CD4-positive, alpha-beta T cell treated with Interferon alpha-2 for 1 hour (primary cell): ENCODE measurements around the gene PIAS2.
A peak's percentile ranks its signal among the peaks of the same experiment; 100 is the strongest.
"Not testable (repeated sequence)": the region's sequence is repeated elsewhere in the genome, so short reads cannot be mapped to it uniquely, and the experiment has no call there.

ENCODE experiments used
- DNase-seq, 2 donors: peaks; one replicate each; pipeline ENCODE4 v3.0.0-alpha.2; 2020 to 2022

The PIAS2 gene, protein sequence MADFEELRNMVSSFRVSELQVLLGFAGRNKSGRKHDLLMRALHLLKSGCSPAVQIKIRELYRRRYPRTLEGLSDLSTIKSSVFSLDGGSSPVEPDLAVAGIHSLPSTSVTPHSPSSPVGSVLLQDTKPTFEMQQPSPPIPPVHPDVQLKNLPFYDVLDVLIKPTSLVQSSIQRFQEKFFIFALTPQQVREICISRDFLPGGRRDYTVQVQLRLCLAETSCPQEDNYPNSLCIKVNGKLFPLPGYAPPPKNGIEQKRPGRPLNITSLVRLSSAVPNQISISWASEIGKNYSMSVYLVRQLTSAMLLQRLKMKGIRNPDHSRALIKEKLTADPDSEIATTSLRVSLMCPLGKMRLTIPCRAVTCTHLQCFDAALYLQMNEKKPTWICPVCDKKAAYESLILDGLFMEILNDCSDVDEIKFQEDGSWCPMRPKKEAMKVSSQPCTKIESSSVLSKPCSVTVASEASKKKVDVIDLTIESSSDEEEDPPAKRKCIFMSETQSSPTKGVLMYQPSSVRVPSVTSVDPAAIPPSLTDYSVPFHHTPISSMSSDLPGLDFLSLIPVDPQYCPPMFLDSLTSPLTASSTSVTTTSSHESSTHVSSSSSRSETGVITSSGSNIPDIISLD

DNA sequence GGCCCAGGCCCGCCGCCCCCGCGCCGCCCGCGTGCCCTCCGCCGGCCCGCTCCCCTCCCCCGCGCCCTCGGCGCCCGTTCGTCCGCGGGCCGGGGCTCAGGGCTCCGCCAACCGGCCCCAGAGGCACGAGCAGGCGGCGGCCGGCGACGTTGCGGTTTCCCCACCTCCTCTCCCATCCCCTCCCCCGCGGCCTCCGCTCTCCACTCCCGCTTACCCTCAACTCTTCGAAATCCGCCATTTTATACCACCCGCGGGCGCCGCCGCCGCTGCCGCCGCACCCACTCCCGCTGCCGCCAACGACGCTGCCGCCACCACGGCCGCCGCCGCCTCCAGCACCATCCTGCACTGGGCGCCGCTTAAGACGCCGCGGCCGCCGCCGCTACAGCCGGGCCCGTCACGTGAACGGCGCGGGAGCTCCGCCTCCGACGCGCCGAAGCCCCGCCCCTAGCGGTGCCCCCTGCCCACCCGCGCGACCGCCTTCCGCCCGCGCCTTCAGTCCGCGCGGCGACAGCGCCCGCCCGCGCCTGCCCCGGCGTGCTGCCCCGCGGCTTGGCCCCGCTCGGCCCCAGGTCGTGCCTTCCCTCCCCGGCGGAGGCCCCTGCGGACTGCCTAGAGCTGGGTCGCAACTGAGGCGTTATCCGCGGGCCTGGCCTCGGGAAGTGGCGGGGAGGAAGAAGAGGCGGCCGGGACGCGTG lies at the start of gene PIAS2, which contains the start of gene KATNAL2:
TSS of gene PIAS2 (minus strand) at position 400 of the 695 bp plus-strand sequence. CDS start at position 238, 162 bp downstream.
TSS of gene KATNAL2 (plus strand) at position 495 of the 695 bp plus-strand sequence. CDS start 29,271 bp downstream, outside the sequence.
- peak; percentile 78 to 85 for DNase-seq

DNA sequence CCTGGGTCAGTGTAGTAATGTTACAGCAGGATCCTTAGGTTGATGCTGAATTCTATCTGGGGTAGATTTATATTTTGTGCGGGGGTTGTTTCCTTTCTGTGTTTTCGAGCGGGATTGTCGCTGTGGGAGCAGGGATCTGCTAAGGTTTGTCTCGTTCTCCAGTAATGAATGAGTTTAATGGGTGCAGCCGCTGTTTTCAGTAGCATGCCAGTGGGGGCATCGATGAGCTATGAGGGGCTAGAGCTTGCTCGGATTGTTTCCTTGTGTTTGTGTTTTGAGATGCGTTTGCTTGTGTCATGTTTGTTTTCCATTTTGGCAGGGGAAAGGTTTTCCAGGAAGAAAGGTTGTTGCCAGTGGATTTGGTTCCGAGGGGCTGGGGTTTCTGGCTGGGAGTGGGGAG lies 49.0 kb upstream of the PIAS2 start:
- DNase-seq: not testable (repeated sequence)

DNA sequence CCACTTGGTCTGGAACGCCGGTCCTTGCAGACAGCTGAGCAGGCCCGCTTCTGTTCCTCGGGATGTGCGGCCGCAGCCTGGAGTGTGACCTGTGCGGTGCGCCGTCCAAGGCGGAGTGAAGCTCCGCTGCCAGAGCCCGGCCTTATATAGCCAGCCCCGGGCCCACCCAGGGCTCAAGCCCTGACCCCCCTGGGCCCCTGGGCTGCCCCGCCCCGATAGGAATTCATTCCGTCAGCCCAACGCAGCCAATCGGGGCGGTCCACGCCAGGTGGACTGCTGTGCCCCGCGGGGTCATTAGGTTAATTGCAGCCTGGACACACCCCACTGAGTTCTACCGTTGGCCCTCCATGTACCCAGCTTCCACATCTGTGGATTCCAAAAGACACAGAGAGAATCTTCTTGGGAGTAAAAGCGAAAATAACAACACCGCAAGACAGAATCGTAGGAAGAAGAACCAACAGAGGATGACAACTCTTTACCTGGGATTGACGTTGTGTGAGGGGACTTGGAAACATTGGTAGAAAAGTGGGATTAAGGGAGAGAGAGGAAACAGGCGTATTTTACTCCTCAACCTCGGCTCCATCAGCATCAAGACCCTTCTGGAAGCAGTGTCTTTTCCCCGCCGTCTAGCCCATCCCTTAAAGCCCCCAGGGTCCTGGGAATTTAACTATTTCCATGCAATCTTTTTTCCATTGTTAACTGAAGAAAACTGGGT lies 47.4 kb upstream of the PIAS2 start:
- not testable (repeated sequence) for DNase-seq

DNA sequence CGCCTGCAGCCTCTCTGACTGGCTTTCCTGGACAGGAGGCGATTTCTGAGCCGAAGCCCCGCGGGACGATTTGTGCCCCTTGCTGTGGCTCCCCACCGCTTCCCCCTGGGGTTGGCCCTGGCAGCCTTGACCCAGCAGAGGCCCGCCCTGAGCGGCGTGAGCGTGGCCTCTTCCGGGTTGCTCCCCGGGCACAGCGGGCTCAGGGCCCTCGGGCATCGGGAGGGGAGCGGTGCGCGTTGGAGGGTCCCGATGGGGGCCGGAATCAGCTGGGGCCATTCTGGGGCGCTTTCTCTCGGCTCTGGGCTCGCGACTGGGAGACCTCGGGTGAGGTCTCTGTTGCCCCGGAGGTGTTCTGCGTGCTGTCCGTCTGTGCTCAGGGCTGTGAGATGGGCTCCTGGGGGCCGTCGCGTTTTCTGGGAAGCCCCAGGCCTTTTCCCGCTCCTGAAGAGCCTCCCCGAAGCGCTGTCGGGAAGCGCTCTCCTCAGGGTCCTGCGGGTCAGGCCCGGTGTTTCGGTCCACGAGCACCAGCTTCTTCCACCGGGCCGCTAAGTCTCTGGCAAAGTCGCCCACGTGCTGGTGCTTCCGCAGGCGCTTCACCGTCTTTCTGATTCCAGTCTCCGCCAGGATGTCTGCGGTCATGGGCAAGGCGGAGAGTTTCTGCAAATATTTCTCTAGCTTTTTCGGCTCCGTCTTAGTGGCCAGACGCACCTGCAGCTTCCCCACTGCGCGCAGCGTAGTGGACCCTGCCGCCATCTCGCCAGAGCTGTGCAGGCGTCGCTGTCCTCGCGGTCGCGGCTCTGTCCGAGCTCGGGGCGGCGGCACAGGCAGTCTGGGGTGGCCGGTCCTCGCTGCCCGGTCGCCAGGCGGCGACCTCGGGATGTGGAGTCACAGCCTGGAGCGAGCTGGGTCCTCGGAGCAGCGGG lies 46.6 kb upstream of the PIAS2 start:
- not testable (repeated sequence) for DNase-seq

DNA sequence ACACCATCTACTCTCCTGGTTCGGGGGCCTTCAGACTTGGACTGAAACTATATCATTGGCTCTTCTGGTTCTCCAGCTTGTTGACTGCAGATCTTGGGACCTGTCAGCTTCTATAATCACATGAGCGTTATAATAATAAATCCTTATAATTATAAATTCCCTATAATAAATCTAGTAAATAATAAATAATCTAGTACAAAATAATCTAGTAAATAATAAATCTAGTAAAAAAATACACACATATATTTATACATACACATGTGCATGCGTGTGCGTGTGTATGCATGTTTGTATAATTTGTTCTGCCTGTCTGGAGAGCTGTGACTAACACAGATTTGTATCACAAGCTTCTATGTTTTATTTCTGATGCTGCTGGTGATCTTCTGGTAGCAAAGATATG lies 40.9 kb upstream of the PIAS2 start:
- no peak for DNase-seq

DNA sequence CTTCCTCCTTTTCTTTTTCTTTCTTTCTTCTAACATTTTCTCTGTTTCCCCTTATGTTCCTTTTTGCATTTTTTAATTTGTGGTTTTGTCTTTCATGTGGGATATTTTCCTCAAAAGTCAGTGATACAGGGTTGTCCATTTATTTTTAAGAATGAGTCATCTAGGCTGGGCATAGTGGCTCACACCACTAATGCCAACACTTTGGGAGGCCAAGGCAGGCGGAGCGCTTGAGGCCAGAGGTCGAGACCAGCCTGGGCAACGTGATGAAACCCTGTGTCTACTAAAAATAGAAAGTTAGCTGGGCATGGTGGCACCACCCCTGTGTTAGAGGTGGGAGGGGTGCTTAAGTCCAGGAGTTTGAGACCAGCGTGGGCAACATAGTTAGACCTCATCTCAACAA lies 35.9 kb upstream of the PIAS2 start:
- DNase-seq: no peak

DNA sequence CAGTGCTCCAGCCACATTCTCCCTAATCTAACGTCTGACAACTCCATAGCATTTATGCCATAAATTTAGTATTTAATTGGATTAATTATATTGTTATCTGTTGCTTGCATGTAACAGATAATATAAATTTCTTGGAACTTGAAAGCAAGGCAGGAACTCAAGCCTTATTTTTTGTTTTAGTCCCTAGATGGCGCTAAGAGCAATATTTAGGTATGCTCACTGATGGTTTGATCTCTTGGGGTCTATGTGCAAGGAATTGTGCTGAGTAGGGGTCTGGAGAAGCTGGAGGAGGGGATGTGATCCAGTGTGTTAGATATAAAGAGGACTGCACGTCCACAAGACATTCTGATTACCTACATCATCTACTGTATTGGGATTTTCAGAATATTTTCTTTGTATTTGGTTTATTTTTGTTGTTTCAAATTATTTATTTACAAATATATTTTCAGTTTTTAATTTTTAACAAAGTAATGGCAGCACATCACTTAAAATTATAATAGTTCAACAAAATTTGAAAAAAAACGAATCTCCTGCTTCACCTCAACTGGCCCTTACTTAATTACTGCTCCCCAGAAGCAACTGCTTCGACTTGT lies 32.9 kb upstream of the PIAS2 start:
- peak in 1 of 2 donors; percentile 19 for DNase-seq

DNA sequence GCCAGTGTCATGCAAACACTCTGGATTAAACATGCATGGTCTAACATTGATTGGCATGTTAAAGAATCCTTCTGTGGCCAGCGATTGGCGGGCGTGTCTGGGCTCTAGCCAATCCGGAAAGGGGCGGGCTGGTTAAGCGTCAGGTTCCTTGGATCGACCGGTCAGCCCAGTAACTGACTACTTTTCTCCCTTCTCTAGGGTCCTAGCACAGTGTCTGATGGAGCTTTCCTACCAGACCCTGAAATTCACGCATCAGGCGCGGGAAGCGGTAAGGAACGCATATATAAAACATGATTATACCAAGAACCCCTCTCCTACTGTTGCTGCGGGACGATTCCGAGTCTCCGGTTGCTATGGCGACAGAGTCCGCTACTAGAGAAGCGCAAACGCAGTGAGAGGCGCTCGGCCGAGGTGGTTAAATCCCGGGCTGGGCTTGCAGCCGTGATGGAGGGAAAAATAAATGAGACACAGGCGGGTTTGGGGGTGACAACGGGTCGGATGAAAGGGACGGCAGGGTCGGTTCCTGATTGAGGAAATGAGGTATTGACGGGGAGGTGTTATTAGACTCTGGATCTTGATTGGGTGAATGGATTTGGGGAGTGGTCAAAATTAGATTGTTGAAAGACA lies 29.5 kb upstream of the PIAS2 start:
- peak; percentile 57 to 66 for DNase-seq

DNA sequence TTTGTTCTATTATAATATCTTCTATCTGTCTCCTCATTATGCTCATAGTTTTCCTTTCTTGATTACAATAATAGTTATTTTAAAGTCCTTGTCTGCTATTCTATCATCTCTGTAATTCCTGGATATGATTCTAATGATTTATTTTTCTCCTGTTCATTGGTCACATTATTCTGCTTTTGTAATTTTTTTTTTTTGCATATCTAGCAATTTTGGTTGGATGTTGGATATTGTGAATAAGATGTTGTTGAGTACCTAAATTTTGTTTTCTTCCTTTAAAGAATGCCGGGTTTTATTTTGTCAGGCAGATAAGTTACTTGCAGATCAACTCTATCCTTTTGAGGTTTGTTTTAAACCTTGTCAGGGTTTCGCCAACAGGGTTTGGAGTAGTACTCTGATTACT lies 25.3 kb upstream of the PIAS2 start:
- no peak for DNase-seq

DNA sequence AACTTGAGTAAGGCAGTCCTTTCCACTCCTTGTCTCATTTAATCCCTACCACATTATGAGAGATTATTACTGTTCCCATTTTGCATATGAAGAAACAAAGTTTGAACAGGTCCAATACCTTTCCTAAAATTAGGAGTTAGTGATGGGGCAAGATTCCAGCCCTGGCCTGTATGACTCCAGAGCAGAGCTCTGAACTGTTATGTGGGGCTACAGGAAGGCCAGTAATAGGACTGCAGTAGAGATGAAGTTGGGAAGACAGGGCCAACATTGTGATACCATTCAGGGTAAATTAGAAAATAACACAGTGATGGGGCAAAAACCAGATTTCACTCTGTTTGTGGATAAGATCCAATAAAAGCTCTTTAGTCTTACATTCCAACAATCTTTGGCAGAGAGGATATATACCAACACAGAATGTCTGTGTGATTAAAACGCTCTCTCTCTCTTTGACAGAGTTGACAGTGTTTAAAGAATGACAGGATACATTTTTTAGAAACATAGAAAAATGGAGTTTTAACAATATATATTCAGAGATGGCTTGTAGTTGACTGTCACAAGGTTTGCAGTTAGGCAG lies 22.8 kb upstream of the PIAS2 start:
- no peak for DNase-seq

DNA sequence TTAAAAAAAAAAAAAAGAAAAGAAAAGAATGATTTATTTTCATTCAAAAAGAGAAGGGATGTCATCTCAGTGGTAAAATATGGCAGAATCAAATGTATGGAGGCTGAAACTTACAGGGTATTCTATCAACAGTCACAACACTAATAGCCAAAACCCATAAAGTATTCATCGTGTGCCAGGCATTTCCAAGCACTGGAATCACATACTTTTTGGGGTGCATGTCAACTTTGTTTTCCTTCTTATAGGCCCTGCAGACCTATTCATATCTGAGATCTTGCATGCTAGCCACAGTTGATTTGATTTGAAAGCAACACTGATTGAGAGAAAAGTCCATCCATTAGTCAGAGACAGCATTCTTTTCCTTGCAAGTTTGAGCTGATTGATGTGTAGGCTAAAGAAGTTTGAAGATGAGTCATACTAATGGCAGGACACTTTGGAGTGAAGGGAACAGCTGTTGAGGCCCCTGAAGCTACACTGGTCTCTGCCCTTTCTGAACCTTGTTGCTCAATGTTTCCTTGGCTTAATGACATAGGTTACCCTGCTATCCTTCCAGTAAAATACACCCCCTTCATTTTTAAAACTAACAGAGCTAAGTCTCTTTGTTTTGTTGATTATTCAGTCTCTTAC lies 22.1 kb upstream of the PIAS2 start:
- no peak for DNase-seq

DNA sequence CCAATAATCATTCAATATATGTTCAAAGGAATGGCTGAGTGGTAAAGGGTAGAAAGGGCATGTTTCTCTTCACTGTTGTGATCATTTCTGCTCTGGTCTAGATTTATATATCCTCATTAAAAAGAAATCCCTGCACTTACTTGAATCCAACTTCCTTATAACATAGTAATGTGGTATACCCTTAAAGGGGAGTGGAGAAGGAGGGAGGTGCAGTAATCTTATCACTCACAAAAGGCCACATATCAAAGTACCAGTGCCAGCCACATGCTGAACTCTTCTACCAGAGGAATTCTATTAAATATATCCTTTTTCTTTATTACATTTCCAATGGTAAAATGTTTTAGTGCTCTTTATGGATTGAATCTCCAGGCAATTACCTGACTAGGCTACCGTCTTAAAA lies 3.3 kb upstream of the PIAS2 start:
- DNase-seq: no peak

DNA sequence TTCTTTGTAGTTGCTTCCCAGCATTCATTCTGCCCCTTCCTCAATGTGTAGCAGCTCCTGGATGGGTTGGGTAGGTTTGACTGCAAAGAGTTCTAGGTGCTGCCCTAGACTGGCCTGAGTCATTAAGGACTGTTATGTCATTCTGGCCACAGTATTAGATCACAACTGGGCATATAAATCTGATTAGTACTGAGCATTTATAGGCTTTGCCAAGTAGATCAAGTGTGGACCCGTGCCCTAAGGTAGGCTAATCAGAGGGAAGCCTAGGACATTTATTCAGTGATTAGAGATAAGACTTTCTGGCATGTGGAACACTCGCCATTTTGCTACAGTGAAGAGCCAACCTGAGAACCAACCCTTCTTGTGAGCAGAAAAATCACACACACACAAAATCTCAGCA lies 2.8 kb upstream of the PIAS2 start:
- DNase-seq: no peak

DNA sequence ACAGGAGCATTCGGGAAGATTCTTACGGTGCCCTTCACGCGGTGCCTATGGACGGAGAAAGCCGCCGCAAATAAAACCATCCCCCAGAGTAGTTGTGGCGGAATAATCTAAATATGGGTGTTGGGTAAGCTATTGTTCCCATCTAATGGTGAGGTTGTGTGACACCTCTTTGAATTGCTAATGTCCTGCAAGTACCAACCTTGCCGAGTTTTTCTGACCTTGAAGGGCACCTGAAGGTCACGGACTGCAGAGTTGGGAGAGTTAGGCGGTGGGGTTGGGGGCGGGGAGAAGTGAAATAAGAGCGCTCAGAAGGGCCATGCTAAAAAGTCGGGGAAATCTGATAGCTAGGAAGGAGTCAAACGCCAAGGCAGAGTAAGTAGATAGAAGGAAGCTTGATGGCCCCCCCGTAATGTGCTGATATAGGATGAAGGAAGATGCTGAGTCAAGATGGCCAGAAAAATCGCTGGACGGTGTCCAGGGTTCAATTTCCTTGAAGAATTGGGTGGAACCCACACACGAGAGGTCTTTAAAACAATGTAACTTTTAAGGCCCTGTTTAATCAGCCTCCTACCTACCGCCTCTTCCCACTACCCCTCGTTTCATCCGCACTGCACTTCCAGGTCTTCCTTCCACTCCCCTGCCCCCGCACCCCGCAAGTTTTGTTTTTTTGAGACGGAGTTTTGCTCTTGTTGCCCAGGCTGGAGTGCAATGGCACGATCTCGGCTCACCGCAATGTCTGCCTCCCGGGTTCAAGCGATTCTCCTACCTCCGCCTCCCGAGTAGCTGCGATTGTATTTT lies 695 bp upstream of the PIAS2 start:
- peak in 1 of 2 donors; percentile 2 for DNase-seq

DNA sequence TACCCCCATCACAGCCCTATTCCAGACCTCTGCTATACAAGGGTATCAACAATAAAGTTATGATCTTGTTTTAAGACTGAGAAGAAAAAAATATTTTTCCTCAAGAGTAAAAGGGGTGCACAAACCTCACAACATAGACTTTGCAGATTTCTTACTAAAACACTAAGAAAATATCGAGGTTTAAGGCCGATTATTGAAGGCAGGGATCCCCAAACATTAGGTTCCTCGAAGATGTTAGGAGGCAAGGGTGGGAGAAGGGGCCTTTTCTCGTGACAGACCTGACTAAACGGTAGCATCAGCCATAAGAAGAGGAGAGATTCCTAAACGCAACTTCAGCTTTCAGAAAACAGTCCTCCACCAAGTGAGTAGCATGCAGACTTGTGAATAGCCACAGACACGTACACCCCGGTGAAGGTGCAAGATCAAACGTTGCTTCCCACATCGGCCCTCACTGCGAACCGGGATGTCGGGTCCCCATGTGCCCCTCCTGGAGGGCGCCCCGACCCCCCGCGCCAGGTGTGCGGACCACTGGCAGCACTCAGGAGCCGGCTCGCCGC lies 678 bp downstream of the PIAS2 start:
- peak; percentile 9 to 47 for DNase-seq

DNA sequence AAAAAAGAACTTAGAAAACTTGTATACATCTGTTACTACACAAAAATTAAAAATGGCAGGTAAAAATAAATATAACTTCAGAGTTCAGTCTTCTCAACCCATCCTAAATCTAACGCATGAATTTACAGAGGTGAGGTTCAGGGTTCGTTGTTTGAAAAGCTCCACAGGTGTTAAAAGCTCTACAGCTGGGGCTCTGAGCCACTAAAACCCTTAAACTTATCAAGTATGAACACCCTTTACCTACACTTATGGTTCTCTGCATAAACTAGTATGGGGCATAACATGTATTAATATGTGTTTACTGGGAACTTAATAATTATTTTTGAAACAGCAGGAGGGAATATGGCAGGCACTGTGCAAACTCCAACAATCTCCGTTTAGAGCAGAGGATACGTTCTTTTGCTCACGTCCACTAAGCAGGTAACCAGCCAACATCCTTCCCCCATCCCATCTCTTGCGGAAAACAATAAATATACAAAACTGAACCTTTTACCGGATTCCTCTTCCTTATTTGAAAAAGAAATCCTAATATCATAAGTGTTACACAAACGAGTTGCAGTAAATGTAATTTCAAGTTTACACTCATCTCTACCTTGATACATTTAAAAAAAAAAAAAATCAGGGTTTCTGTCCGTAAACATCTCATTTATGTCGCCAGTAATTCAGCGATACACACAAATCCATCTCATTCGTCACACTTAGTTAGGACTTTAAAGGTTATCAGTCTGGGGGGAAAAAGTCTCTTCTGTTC lies 1.3 kb downstream of the PIAS2 start:
- DNase-seq: no peak

DNA sequence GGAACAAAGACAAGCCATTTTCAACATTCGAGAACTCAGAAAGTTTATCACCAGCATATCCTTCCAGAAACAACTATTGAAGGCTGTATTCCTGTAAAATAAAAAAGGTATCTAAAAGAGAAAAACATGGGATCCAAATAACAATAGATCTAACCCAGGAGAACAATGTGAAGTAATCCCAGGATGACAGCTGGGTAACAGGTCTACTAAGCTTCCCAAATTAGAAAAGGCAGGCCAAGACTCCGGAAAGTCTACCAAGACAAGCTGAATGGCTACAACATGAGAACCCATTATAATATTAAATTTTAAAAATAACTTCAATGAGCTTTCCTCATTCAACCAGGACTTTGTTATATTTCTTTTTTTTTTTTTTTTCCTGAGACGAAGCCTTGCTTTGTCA lies 6.5 kb downstream of the PIAS2 start:
- no peak for DNase-seq

DNA sequence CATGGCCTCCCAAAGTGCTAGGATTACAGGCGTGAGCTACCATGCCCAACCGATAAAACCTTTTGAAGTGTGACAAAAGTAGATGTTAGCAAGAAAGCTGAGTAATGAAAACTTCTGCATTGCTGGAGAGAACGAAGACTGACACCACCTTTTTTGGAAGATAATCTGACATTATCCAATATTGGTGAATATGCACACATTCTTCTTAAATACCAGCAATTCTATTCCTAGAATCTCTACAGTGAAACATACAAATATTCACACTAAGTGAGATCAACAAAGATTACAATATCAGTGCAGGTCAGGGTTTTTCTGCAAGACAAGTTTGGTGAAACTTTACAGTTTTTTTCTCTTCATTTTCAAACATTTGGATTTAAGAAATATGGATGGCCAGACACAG lies 7.8 kb downstream of the PIAS2 start:
- DNase-seq: no peak
